ENCODE measurements around the gene KHDRBS1. TPM values are rescaled to one million over a fixed set of nuclear protein-coding genes. Genes with fewer than 3 reads are reported as not detected.

KHDRBS1 gene
- total and polyA plus RNA-seq, 9 of the 15 experiments (the other 6 are each of a cell fraction or from before 2014, with no cell fraction given), result 48.4 to 257 (median 114) TPM

- TF ChIP-seq, protein P1, sequence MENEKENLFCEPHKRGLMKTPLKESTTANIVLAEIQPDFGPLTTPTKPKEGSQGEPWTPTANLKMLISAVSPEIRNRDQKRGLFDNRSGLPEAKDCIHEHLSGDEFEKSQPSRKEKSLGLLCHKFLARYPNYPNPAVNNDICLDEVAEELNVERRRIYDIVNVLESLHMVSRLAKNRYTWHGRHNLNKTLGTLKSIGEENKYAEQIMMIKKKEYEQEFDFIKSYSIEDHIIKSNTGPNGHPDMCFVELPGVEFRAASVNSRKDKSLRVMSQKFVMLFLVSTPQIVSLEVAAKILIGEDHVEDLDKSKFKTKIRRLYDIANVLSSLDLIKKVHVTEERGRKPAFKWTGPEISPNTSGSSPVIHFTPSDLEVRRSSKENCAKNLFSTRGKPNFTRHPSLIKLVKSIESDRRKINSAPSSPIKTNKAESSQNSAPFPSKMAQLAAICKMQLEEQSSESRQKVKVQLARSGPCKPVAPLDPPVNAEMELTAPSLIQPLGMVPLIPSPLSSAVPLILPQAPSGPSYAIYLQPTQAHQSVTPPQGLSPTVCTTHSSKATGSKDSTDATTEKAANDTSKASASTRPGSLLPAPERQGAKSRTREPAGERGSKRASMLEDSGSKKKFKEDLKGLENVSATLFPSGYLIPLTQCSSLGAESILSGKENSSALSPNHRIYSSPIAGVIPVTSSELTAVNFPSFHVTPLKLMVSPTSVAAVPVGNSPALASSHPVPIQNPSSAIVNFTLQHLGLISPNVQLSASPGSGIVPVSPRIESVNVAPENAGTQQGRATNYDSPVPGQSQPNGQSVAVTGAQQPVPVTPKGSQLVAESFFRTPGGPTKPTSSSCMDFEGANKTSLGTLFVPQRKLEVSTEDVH (IDR thresholded peaks at IDR 0.05; ENCODE audit: low read depth, partially characterized antibody), result peak; percentile 94
- TF ChIP-seq ZNF431 (CRISPR knock-in tag; IDR thresholded peaks at IDR 0.05) (0 out of 2 replicates have a peak, but pooled peaks have one; percentile 38), ZBED1 (IDR thresholded peaks at IDR 0.05) (no peak), ZNF277 (CRISPR knock-in tag; IDR thresholded peaks at IDR 0.05; ENCODE audit: borderline replicate concordance) (no peak), PTBP1 (IDR thresholded peaks at IDR 0.05; ENCODE audit: low read depth, low read length) (0 out of 2 replicates have a peak, but pooled peaks have one; percentile 41), EWSR1 (IDR thresholded peaks at IDR 0.05; ENCODE audit: borderline replicate concordance, low read depth, partially characterized antibody) (no peak), ZNF696 (CRISPR knock-in tag; conservative IDR thresholded peaks at IDR 0.05) (no peak), ZNF778 (CRISPR knock-in tag; IDR thresholded peaks at IDR 0.05) (no peak), ZEB2 (IDR thresholded peaks at IDR 0.05) (no peak), ZSCAN29 (IDR thresholded peaks at IDR 0.05) (no peak), ZNF518B (CRISPR knock-in tag; IDR thresholded peaks at IDR 0.05) (no peak), DMBX1 (CRISPR knock-in tag; IDR thresholded peaks at IDR 0.05; ENCODE audit: borderline replicate concordance) (no peak), RFX5 (IDR thresholded peaks at IDR 0.05; ENCODE audit: low read depth, low read length) (no peak), EGR1 (conservative IDR thresholded peaks at IDR 0.05) (peak; percentile 79), FOXJ2 (tag; IDR thresholded peaks at IDR 0.05) (no peak), CREB3L1 (IDR thresholded peaks at IDR 0.05; ENCODE audit: borderline replicate concordance, low read depth) (0 out of 2 replicates have a peak, but pooled peaks have one; percentile 51)
- TF ChIP-seq, protein P2, sequence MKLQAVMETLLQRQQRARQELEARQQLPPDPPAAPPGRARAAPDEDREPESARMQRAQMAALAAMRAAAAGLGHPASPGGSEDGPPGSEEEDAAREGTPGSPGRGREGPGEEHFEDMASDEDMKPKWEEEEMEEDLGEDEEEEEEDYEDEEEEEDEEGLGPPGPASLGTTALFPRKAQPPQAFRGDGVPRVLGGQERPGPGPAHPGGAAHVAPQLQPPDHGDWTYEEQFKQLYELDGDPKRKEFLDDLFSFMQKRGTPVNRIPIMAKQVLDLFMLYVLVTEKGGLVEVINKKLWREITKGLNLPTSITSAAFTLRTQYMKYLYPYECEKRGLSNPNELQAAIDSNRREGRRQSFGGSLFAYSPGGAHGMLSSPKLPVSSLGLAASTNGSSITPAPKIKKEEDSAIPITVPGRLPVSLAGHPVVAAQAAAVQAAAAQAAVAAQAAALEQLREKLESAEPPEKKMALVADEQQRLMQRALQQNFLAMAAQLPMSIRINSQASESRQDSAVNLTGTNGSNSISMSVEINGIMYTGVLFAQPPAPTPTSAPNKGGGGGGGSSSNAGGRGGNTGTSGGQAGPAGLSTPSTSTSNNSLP (IDR thresholded peaks at IDR 0.05; ENCODE audit: borderline replicate concordance, low read depth, low read length), result no peak
Measured at GRCh38 chr1:32072622-32073298, 59.1 kb downstream of the KHDRBS1 start, which contains the start of gene TMEM39B (continued).

Data from K562 (cell line).